HCT116 (cell line): ENCODE data around the gene CD9. TPM values are rescaled to one million over a fixed set of nuclear protein-coding genes. Genes with fewer than 3 reads are reported as not detected.
A peak's percentile ranks its signal among the peaks of the same experiment; 100 is the strongest.

ENCODE experiments used
- ATAC-seq: fragments of 200-7000 bp; cut with Tn5 transposase; 2 replicates; pipeline ENCODE4 v1.9.1; 2020; ENCODE audit warnings: mild to moderate bottlenecking, moderate library complexity
- BruUV-seq: library from RNA; stranded (reverse); fragments of 400-500 nt; replicated peaks from 2 replicates; lab custom pipeline; 2021; lab: Mats Ljungman, UMichigan
- CTCF ChIA-PET: fragments of 300-600 bp; sonication (Branson Sonifier 250); formaldehyde crosslinking; loops from one replicate; lab custom pipeline; 2021; ENCODE audit warnings: antibody characterized with exemption; lab: Charles Lee
- POLR2A ChIA-PET: fragments of 300-600, 350-600 bp; sonication (Branson Sonifier 250); formaldehyde crosslinking; loops from one replicate; lab custom pipeline; 2021; ENCODE audit warnings: antibody characterized with exemption; lab: Charles Lee
- RAD21 ChIA-PET, 2 experiments: fragments of 300-600 bp; sonication (Branson Sonifier 250); formaldehyde crosslinking; loops; one replicate each; lab custom pipeline; 2023; ENCODE audit warnings: low total read pairs in 2 of 2; ENCODE audit not compliant: uncharacterized antibody in 2 of 2, unreplicated experiment in 2 of 2, low non-redundant PET in 1 of 2; lab: Charles Lee
- DNase-seq: peaks from one replicate; pipeline ENCODE4 v3.0.0-alpha.2; 2010; ENCODE audit warnings: low read depth, low spot score
- H2AFZ ChIP-seq: fragments of 200-600 bp; shearing (Covaris generic), sonication (generic); 2 replicates; pipeline ENCODE4 v1.6.1; 2017; ENCODE audit warnings: low read depth, mixed run types, mixed read lengths, antibody characterized with exemption, low read length; ENCODE audit not compliant: poor library complexity, severe bottlenecking
- H3K27ac ChIP-seq: 2 replicates; pipeline ENCODE4 v1.5.1; 2012; ENCODE audit warnings: low read depth, low read length
- H3K27me3 ChIP-seq: fragments of 200-600 bp; sonication (generic); 2 replicates; pipeline ENCODE4 v1.6.1; 2016; ENCODE audit warnings: mixed run types, low read length, mixed read lengths; ENCODE audit not compliant: insufficient read depth
- H3K36me3 ChIP-seq, 2 experiments: fragments of 200-500 bp in 1 of 2; fragments of 200-600 bp in 1 of 2; sonication (Bioruptor generic) in 1 of 2; sonication (generic) in 1 of 2; 2 replicates each; pipeline versions ENCODE4 v1.5.1 to v1.6.1; 2014 to 2016; ENCODE audit warnings: low read length in 2 of 2, inconsistent platforms in 1 of 2, mixed read lengths in 1 of 2, mixed run types in 1 of 2; ENCODE audit not compliant: insufficient read depth in 2 of 2, control insufficient read depth in 1 of 2
- H3K4me1 ChIP-seq, 2 experiments: fragments of 200-600 bp in 1 of 2; sonication (generic) in 1 of 2; 2 replicates each; pipeline versions ENCODE4 v1.5.1 to v1.6.1; 2012 to 2017; ENCODE audit warnings: low read length in 2 of 2, inconsistent platforms in 1 of 2, mild to moderate bottlenecking in 1 of 2, mixed read lengths in 1 of 2, mixed run types in 1 of 2, moderate library complexity in 1 of 2; ENCODE audit not compliant: insufficient read depth in 2 of 2, control insufficient read depth in 1 of 2
- H3K4me2 ChIP-seq: fragments of 200-600 bp; sonication (generic); 2 replicates; pipeline ENCODE4 v1.6.1; 2017; ENCODE audit warnings: mixed run types, low read length, mixed read lengths
- H3K4me3 ChIP-seq, 2 experiments: fragments of 200-600 bp in 1 of 2; sonication (generic) in 1 of 2; replicated peaks in 1 of 2; 2 replicates each; pipeline ENCODE4 v1.5.1; 2011 to 2016; ENCODE audit warnings: low read length in 2 of 2, control low read depth in 1 of 2, low read depth in 1 of 2, mild to moderate bottlenecking in 1 of 2, mixed read lengths in 1 of 2, mixed run types in 1 of 2
- H3K79me2 ChIP-seq: fragments of 200-600 bp; sonication (generic); 2 replicates; pipeline ENCODE4 v1.6.1; 2017; ENCODE audit warnings: mild to moderate bottlenecking, mixed run types, low read length, moderate library complexity, mixed read lengths; ENCODE audit not compliant: insufficient read depth
- H3K9ac ChIP-seq: fragments of 200-600 bp; sonication (generic); 2 replicates; pipeline ENCODE4 v1.6.1; 2016; ENCODE audit warnings: low read length, mixed read lengths
- H3K9me2 ChIP-seq: fragments of 200-600 bp; sonication (generic), shearing (Covaris generic); 2 replicates; pipeline ENCODE4 v1.6.1; 2017; ENCODE audit warnings: mixed run types, mild to moderate bottlenecking, moderate library complexity; ENCODE audit not compliant: insufficient read depth
- H3K9me3 ChIP-seq, 2 experiments: fragments of 200-500 bp in 1 of 2; fragments of 200-600 bp in 1 of 2; sonication (Bioruptor generic) in 1 of 2; sonication (generic) in 1 of 2; 2 replicates each; pipeline ENCODE4 v1.6.1; 2014 to 2017; ENCODE audit warnings: low read length in 2 of 2, mixed read lengths in 2 of 2, inconsistent platforms in 1 of 2, low read depth in 1 of 2, mild to moderate bottlenecking in 1 of 2, mixed run types in 1 of 2, moderate library complexity in 1 of 2; ENCODE audit not compliant: control insufficient read depth in 1 of 2, insufficient read depth in 1 of 2
- H4K20me1 ChIP-seq: fragments of 200-600 bp; sonication (generic), shearing (Covaris generic); 2 replicates; pipeline ENCODE4 v1.6.1; 2017; ENCODE audit warnings: mixed run types, mild to moderate bottlenecking, moderate library complexity; ENCODE audit not compliant: insufficient read depth
- CBX3 ChIP-seq: IDR thresholded peaks from 2 replicates; pipeline ENCODE4 v1.6.1; 2012; ENCODE audit warnings: low read depth
- CEBPB ChIP-seq: IDR thresholded peaks from 2 replicates; pipeline ENCODE4 v1.6.1; 2012; ENCODE audit warnings: low read depth
- ELF1 ChIP-seq: IDR thresholded peaks from 2 replicates; pipeline ENCODE4 v1.6.1; 2012; ENCODE audit warnings: low read depth, borderline replicate concordance
- EZH2 ChIP-seq: fragments of 200-600 bp; sonication (generic); IDR thresholded peaks from 2 replicates; pipeline ENCODE4 v1.6.1; 2017; ENCODE audit warnings: antibody characterized with exemption, mixed run types
- EZH2phosphoT487 ChIP-seq: fragments of 200-600 bp; IDR thresholded peaks from 2 replicates; pipeline ENCODE4 v1.6.1; 2018; ENCODE audit warnings: antibody characterized with exemption, borderline replicate concordance
- FOSL1 ChIP-seq: IDR thresholded peaks from 2 replicates; pipeline ENCODE4 v1.6.1; 2012; ENCODE audit warnings: low read depth
- POLR2A ChIP-seq: IDR thresholded peaks from 2 replicates; pipeline ENCODE4 v1.7.0; 2011; ENCODE audit warnings: borderline replicate concordance; ENCODE audit not compliant: insufficient read depth, insufficient read length; ENCODE audit errors: extremely low read depth
- SIN3A ChIP-seq: IDR thresholded peaks from 2 replicates; pipeline ENCODE4 v1.6.1; 2012; ENCODE audit warnings: low read depth
- SP1 ChIP-seq: IDR thresholded peaks from 2 replicates; pipeline ENCODE4 v1.6.1; 2012; ENCODE audit warnings: low read depth
- SRF ChIP-seq: IDR thresholded peaks from 2 replicates; pipeline ENCODE4 v1.6.1; 2012; ENCODE audit warnings: low read depth
- TCF7L2 ChIP-seq: IDR thresholded peaks from 2 replicates; pipeline ENCODE4 v1.7.0; 2011; ENCODE audit warnings: borderline replicate concordance, inconsistent platforms; ENCODE audit not compliant: insufficient read depth, insufficient read length; ENCODE audit errors: extremely low read depth
- ZNF274 ChIP-seq: fragments of 200-500 bp; sonication (Bioruptor generic); IDR thresholded peaks from 2 replicates; pipeline ENCODE4 v1.6.1; 2014; ENCODE audit warnings: mild to moderate bottlenecking, low read depth, low read length, inconsistent platforms
- intact Hi-C: fragments of 100-400 bp; cut with micrococcal nuclease; formaldehyde crosslinking; loops from 2 replicates; pipeline ENCODE4 v1.10.0; 2022
- total RNA-seq: library from RNA; stranded (reverse); gene quantifications from one replicate; pipeline ENCODE4 v1.2.1, GENCODE V29; 2021; ENCODE audit not compliant: unreplicated experiment
- TF ChIP-seq, protein P1 (sequence below): IDR thresholded peaks from 2 replicates; pipeline ENCODE4 v1.6.1; 2012
- TF ChIP-seq, protein P2 (sequence below): IDR thresholded peaks from 2 replicates; pipeline ENCODE4 v1.6.1; 2012
- TF ChIP-seq, protein P3 (sequence below): IDR thresholded peaks from 2 replicates; pipeline ENCODE4 v1.6.1; 2011; ENCODE audit warnings: mild to moderate bottlenecking, low read length, moderate library complexity; ENCODE audit not compliant: insufficient replicate concordance; ENCODE audit errors: extremely low read depth

Gene CD9
- total RNA-seq, 1 experiment from 2014 or later: 182 TPM

DNA sequence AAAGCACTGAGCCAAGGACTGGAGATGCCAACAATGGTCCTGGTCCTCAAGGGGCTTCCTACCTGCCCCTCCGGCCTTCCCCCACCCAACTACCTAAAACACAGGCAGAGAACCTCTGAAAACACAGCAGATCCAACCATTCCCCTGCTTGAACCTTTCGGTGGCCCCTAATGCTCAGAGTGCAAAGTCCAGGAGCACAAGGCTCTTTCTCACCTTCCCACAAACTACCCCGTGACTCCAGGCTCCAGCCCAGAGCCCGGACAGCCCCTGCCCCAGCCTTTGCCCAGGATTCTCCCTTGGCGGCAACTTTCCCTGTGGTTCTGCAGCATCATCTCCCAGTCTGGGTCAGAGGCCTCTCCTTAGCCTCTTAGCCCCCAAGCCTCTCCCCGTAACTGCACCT lies 1.6 kb upstream of the CD9 start:
- DNase-seq (no peak), ATAC-seq (no peak)
- Histone ChIP-seq H3K4me2 (peak overlapping the region; percentile 91; the same call in 1 of the 2 replicates), H3K9me2 (no peaks in the 10 kb centered on the region), H3K27ac (no peak overlapping the region), H3K9ac (no peak overlapping the region), H3K4me3 (no peak overlapping the region), H3K4me1 (peaks cover 31 to 53% of the 10 kb centered on the region in 2 experiments), H3K9me3 (no peaks in the 10 kb centered on the region), H3K36me3 (peaks cover 0 to 7% of the 10 kb centered on the region in 2 experiments; a peak in 1 of 4 replicates), H4K20me1 (no peaks in the 10 kb centered on the region), H3K27me3 (no peaks in the 10 kb centered on the region), H3K79me2 (peaks cover 32% of the 10 kb centered on the region), H2AFZ (no peak overlapping the region)
- intact Hi-C loops: no loop called here
- BruUV-seq: no TSS peak
- TF ChIP-seq SRF (no peak), FOSL1 (no peak), SIN3A (no peak), EZH2 (no peak), ELF1 (no peak), POLR2A (no peak), EZH2phosphoT487 (no peak)
- TF ChIP-seq, protein P1, sequence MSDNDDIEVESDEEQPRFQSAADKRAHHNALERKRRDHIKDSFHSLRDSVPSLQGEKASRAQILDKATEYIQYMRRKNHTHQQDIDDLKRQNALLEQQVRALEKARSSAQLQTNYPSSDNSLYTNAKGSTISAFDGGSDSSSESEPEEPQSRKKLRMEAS: no peak
- TF ChIP-seq, protein P2, sequence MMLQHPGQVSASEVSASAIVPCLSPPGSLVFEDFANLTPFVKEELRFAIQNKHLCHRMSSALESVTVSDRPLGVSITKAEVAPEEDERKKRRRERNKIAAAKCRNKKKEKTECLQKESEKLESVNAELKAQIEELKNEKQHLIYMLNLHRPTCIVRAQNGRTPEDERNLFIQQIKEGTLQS: no peak
- ChIA-PET RAD21 (no interaction called here), POLR2A (no interaction called here), CTCF (no interaction called here)

DNA sequence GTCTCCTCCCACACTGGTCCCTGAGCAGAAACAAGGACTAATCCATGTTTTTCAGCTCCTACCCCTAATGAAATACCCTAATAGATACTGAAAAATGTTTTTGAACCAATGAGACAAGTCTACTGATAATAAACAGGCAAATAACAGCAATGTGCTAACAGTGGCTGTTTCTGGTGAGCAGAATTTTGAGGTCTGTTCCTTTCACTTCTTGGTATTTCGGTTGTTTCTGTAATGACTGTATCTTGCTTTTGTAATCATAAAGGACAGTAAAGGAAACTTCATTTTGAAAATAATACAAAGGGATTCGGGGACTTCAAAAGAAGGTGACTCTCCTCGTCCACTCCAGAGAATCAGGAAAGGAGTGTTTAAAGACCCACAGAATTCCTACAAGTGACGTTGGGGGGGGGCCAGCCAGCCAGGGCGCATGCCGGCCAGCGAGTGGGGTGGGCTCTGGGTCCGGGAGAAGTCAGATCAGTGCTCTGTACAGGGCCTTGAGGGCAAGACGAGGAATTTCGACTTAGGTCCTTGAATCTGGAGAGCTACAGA lies 1.1 kb upstream of the CD9 start:
- H3K27me3 ChIP-seq: no peaks in the 10 kb centered on the region
- ChIA-PET RAD21 (no interaction called here), CTCF (interaction anchor here (2.2 kb wide), 1 partner anchor 80 kb away, joined by 7 read pairs; no protein-coding TSS in a partner anchor), POLR2A (interaction anchor here (1.1 kb wide), 1 partner anchor 23 kb away, joined by 3 read pairs; no protein-coding TSS in a partner anchor)
- H3K4me3 ChIP-seq: peak overlapping the region; percentile 93 to 95; a peak in 3 of 4 replicates
- no peaks in the 10 kb centered on the region for H3K9me2 ChIP-seq
- H3K9ac ChIP-seq: peak overlapping the region; percentile 67; the same call in 1 of the 2 replicates
- DNase-seq (no peak), ATAC-seq (no peak)
- no TSS peak for BruUV-seq
- no peaks in the 10 kb centered on the region for H3K9me3 ChIP-seq
- H3K36me3 ChIP-seq: peaks cover 0 to 7% of the 10 kb centered on the region in 2 experiments; a peak in 1 of 4 replicates
- no peak for TF ChIP-seq TCF7L2
- TF ChIP-seq, protein P3, sequence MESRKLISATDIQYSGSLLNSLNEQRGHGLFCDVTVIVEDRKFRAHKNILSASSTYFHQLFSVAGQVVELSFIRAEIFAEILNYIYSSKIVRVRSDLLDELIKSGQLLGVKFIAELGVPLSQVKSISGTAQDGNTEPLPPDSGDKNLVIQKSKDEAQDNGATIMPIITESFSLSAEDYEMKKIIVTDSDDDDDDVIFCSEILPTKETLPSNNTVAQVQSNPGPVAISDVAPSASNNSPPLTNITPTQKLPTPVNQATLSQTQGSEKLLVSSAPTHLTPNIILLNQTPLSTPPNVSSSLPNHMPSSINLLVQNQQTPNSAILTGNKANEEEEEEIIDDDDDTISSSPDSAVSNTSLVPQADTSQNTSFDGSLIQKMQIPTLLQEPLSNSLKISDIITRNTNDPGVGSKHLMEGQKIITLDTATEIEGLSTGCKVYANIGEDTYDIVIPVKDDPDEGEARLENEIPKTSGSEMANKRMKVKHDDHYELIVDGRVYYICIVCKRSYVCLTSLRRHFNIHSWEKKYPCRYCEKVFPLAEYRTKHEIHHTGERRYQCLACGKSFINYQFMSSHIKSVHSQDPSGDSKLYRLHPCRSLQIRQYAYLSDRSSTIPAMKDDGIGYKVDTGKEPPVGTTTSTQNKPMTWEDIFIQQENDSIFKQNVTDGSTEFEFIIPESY: no peak
- TF ChIP-seq, protein P1: no peak
- TF ChIP-seq CBX3: no peak
- TF ChIP-seq ZNF274: no peak
- no peak for TF ChIP-seq EZH2phosphoT487
- no peak for TF ChIP-seq POLR2A
- no peak for TF ChIP-seq CEBPB
- no peak for TF ChIP-seq SP1
- no peak for TF ChIP-seq ELF1
- intact Hi-C loops: no loop called here
- H3K4me2 ChIP-seq: peak overlapping the region; percentile 91
- H3K4me1 ChIP-seq: peaks cover 31 to 53% of the 10 kb centered on the region in 2 experiments
- no peaks in the 10 kb centered on the region for H4K20me1 ChIP-seq
- H2AFZ ChIP-seq: no peak overlapping the region
- H3K27ac ChIP-seq: peak overlapping the region; percentile 51
- H3K79me2 ChIP-seq: peaks cover 37% of the 10 kb centered on the region
